Osteocyte (in vitro differentiated cells): ENCODE measurements around the gene ZNF627. TPM values are rescaled to one million over a fixed set of nuclear protein-coding genes. Genes with fewer than 3 reads are reported as not detected.

Experiments
- DNase-seq: peaks from one replicate; pipeline ENCODE4 v3.0.0; 2021; ENCODE audit warnings: mixed read lengths; ENCODE audit not compliant: unreplicated experiment; ENCODE audit errors: extremely low spot score
- H3K27ac Mint-ChIP-seq: one replicate; pipeline ENCODE4 v1.8.0; 2021; ENCODE audit warnings: mild to moderate bottlenecking, mixed read lengths; ENCODE audit not compliant: unreplicated experiment
- H3K27me3 Mint-ChIP-seq: one replicate; pipeline ENCODE4 v1.8.0; 2021; ENCODE audit warnings: mixed read lengths; ENCODE audit not compliant: unreplicated experiment
- H3K36me3 Mint-ChIP-seq: one replicate; pipeline ENCODE4 v1.8.0; 2021; ENCODE audit warnings: mixed read lengths; ENCODE audit not compliant: unreplicated experiment
- H3K4me1 Mint-ChIP-seq: one replicate; pipeline ENCODE4 v1.8.0; 2021; ENCODE audit warnings: mixed read lengths; ENCODE audit not compliant: unreplicated experiment
- H3K4me3 Mint-ChIP-seq: one replicate; pipeline ENCODE4 v1.8.0; 2021; ENCODE audit warnings: mild to moderate bottlenecking, moderate library complexity, mixed read lengths; ENCODE audit not compliant: unreplicated experiment
- H3K9me3 Mint-ChIP-seq: one replicate; pipeline ENCODE4 v1.8.0; 2021; ENCODE audit warnings: mixed read lengths; ENCODE audit not compliant: unreplicated experiment
- total RNA-seq: library from RNA; stranded (reverse); gene quantifications from 2 replicates; pipeline ENCODE4 v1.2.1, GENCODE V29; 2021
- TF ChIP-seq, protein P1 (sequence below): fragments of 200-600 bp; sonication (generic); IDR thresholded peaks from 2 replicates; pipeline ENCODE4 v1.5.0; 2021; ENCODE audit warnings: antibody characterized with exemption, mild to moderate bottlenecking, moderate library complexity

ZNF627 gene
- total RNA-seq, 1 donor from 2014 or later = 18.2 TPM

GRCh38 chr19:11551603-11552235 lies 45.6 kb upstream of the ZNF627 start:
- Mint-ChIP-seq H3K4me1 (peaks cover under 1% of the 10 kb centered on the region), H3K9me3 (no peaks in the 10 kb centered on the region), H3K4me3 (no peak overlapping the region), H3K27me3 (no peaks in the 10 kb centered on the region), H3K27ac (no peak overlapping the region), H3K36me3 (peaks cover 5% of the 10 kb centered on the region)
- TF ChIP-seq, protein P1, sequence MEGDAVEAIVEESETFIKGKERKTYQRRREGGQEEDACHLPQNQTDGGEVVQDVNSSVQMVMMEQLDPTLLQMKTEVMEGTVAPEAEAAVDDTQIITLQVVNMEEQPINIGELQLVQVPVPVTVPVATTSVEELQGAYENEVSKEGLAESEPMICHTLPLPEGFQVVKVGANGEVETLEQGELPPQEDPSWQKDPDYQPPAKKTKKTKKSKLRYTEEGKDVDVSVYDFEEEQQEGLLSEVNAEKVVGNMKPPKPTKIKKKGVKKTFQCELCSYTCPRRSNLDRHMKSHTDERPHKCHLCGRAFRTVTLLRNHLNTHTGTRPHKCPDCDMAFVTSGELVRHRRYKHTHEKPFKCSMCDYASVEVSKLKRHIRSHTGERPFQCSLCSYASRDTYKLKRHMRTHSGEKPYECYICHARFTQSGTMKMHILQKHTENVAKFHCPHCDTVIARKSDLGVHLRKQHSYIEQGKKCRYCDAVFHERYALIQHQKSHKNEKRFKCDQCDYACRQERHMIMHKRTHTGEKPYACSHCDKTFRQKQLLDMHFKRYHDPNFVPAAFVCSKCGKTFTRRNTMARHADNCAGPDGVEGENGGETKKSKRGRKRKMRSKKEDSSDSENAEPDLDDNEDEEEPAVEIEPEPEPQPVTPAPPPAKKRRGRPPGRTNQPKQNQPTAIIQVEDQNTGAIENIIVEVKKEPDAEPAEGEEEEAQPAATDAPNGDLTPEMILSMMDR = peak; percentile 45
- no peak for DNase-seq

GRCh38 chr19:11552666-11553372 lies 44.5 kb upstream of the ZNF627 start:
- no peaks in the 10 kb centered on the region for H3K9me3 Mint-ChIP-seq
- no peak overlapping the region for H3K27ac Mint-ChIP-seq
- no peak for DNase-seq
- peaks cover 5% of the 10 kb centered on the region for H3K36me3 Mint-ChIP-seq
- H3K27me3 Mint-ChIP-seq = no peaks in the 10 kb centered on the region
- TF ChIP-seq, protein P1 = no peak
- peaks cover 8% of the 10 kb centered on the region for H3K4me1 Mint-ChIP-seq
- no peak overlapping the region for H3K4me3 Mint-ChIP-seq

- no peaks in the 10 kb centered on the region for H3K9me3 Mint-ChIP-seq
- no peak for DNase-seq
- no peak overlapping the region for H3K27ac Mint-ChIP-seq
- H3K36me3 Mint-ChIP-seq = peaks cover 5% of the 10 kb centered on the region
- peaks cover 19% of the 10 kb centered on the region for H3K4me1 Mint-ChIP-seq
- TF ChIP-seq, protein P1 = no peak
- H3K27me3 Mint-ChIP-seq = no peaks in the 10 kb centered on the region
- no peak overlapping the region for H3K4me3 Mint-ChIP-seq
Measured at GRCh38 chr19:11554160-11554559, 43.1 kb upstream of the ZNF627 start.

GRCh38 chr19:11555246-11555645 lies 42.0 kb upstream of the ZNF627 start:
- peaks cover 5% of the 10 kb centered on the region for H3K36me3 Mint-ChIP-seq
- H3K4me1 Mint-ChIP-seq = peaks cover 23% of the 10 kb centered on the region
- no peak overlapping the region for H3K4me3 Mint-ChIP-seq

More at GRCh38 chr19:11555246-11555645, 42.0 kb upstream of the ZNF627 start:
- no peak for DNase-seq
- no peaks in the 10 kb centered on the region for H3K9me3 Mint-ChIP-seq
- H3K27me3 Mint-ChIP-seq = no peaks in the 10 kb centered on the region
- TF ChIP-seq, protein P1 = no peak
- no peak overlapping the region for H3K27ac Mint-ChIP-seq
